GM23248 (cell line): ENCODE results near the gene S100A7A.

Experiments
- EZH2 ChIP-seq: fragments of 200-600 bp; sonication (generic); IDR thresholded peaks from 2 replicates; pipeline ENCODE4 v1.6.1; 2018; ENCODE audit warnings: antibody characterized with exemption, mild to moderate bottlenecking; ENCODE audit not compliant: insufficient read depth, poor library complexity, severe bottlenecking
- EZH2phosphoT487 ChIP-seq: fragments of 200-600 bp; sonication (generic); IDR thresholded peaks from 2 replicates; pipeline ENCODE4 v1.6.1; 2018; ENCODE audit warnings: antibody characterized with exemption, moderate library complexity, mild to moderate bottlenecking, low read depth; ENCODE audit not compliant: insufficient read depth

DNA sequence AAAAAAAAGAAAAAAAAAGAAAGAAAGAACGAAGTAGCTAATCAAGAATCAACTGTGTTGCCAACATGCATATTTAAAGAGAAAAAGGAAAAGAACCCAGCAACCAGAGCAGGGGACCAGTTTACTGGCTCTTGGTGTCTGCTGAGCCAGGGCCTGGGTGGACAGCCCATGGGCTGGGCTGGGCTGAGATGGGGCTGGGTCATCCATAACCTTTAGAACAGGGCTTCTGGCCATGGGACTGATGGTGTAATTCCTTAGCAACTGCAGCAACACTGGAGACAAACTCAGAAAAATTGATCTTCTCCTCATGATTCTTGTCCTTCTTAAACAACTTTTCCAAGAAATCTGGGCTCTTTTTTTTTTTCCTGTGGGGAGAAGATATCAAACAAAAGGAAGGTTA lies 10.5 kb downstream of the S100A7A start:
- TF ChIP-seq EZH2 (no peak), EZH2phosphoT487 (no peak)
